ENCODE results near the gene SUSD2.
"Not testable (repeated sequence)": the region's sequence is repeated elsewhere in the genome, so short reads cannot be mapped to it uniquely, and the experiment has no call there.

The SUSD2 gene

DNA sequence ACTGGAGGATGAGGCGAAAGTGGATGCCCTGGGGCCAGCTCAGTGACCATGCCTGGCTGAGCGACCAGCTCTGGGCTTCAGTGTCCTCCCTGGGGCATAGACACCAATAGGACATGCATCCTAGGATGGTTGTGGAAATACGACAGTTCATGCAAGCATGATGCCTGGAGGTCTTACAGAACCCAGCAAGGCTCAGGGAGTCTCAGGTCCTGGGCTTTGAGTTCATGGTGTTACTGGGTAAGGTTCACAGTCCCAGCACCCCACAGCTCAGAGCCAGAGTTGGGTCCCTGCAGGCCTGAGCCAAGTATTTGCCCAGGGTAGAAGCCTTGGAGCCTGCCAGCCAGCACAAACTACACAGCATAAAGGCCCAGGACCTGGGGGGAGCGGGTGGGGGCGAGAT is 4.2 kb upstream of the SUSD2 start:
- no peak for DNase-seq

DNA sequence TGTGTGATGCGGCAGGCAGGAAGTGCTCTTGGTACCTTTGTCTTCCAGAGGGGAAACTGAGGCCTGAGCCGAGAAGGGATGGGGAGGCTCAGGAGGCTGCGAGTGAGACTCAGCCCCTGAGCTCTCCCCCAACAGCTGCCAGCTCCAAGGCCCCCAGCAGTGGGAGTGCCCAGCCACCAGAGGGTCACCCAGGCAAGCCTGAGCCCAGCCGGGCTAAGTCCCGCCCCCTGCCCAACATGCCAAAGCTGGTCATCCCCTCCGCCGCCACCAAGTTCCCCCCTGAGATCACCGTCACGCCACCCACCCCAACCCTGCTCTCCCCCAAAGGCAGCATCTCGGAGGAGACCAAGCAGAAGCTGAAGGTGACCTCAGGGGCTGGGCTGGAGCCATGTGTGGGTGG is 3.8 kb upstream of the SUSD2 start:
- DNase-seq = no peak

DNA sequence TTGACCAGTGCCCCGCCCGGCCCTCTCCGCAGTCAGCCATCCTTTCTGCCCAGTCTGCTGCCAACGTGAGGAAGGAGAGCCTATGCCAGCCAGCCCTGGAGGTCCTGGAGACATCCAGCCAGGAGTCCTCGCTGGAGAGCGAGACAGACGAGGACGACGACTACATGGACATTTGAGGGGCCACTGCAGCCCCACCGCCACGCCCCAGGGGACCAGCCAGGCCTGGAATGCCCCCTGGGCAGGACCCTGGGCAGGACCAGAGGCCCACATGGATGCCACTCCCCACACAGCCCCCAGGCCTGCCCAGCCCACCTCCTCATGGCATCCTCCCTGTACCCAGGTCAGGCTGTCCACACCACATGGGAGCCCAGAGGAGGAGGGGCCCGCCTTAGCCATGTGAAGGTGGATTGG is 3.3 kb upstream of the SUSD2 start:
- no peak for DNase-seq

DNA sequence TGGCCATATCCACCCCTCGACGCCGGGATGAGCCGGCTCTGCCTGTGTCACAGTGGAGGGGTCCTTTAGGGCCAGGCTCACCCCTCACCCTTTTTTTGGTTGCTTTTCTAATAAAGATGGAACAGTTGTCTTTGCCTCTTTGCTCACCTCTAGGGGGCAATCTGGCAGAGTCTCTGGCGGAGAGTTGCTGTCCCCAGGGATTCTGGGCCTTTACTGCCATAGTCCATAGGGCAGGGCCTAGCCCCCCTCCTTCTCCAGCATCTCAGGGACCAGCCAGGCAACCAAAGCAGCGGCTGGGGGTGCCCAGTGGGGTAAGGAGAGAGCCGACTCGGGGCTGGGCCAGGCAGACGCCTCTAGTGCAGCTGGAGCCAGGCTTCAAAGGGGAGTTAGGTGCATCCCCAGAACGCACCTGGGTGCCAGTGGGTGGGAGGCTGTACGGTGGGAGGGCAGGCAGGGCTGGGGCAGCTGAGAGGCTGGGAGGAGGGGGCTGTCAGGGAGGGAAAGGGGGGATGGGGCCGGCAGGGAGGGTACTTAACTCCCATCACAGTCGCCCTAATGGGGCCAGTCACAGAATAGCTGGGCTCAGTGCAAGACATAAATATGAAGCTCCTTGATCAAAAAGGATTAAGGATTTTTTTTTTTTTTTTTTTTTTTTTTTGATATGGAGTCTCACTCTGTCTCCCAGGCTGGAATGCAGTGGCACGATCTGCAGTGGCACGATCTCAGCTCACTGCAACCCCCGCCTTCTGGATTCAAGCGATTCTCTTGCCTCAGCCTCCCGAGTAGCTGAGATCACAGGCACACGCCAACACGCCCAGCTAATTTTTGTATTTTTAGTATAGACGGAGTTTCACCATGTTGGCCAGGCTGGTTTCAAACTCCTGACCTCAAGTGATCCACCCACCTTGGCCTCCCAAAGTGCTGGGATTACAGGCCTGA is 2.5 kb upstream of the SUSD2 start:
- no peak for DNase-seq

DNA sequence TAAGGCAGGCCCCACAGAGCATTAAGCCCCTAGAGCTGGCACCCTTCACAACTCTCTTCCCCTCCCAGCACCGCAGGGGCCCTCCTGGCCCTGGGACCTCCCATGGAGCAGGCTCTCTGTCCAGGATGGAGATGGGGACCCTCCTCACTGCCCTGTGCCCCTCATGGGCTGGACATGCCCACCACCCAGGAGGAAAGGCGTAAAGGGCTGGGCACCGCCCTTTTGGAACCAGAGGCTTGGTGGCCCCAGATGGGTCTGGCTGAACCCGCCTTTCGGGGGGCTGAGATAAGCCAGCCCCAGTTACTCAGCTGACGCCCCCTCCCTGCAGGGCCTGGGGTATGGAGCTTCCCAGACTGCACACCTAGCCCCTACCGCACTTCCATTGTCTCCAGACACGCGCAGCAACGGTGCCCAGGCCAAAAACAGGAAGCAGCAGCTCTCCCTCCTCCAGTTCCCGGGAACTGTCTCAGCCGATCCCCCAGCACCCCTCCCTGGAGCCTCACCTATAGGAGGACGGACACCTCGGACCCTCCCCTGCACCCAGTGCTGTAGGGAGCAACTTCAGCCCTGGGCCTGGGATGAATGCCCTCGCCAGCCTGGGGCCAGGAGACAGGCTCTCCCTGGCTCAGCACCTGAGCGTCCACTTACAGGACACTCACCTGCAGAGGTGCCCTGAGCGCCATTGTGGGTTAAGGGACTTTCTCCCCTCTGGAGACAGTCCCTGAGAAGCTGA is 1.6 kb upstream of the SUSD2 start:
- DNase-seq = no peak

DNA sequence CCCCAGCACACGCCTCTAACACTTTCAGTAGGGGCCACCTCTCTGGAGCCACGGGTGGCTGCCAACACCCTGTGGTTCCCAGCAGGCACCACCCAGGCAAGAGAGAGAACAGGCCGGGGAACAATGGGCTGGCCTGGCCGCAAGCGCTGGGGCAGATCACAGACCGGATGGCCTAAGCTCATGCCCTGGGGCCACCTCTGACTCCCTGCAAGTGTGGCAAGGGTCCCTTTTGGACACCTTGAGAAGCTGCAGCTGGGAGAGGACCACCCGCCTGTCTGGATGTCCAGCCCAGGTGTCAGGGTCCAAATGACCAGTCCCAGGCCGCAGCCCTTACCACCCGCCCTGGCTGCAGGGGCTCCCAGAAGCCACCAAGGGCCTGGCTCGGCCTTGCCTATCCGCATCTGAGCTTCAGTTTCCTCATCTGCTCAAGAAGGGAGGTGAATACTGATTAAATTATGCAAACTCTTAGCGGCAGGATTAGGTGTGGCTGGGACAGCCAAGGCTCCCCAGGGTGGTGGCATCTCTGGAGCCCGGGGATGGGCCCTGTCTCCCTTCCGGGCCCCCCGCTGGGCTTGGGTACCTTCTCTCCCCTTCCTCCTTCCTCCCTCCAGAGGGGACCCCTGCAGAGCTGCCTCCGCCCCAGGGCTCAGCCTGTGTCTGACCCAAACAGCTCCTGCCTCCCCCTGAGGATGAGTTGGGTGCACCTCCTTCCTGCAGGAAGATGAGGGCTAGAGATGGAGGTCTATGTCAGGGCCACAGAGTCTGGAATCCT is 785 bp upstream of the SUSD2 start:
- DNase-seq = no peak

DNA sequence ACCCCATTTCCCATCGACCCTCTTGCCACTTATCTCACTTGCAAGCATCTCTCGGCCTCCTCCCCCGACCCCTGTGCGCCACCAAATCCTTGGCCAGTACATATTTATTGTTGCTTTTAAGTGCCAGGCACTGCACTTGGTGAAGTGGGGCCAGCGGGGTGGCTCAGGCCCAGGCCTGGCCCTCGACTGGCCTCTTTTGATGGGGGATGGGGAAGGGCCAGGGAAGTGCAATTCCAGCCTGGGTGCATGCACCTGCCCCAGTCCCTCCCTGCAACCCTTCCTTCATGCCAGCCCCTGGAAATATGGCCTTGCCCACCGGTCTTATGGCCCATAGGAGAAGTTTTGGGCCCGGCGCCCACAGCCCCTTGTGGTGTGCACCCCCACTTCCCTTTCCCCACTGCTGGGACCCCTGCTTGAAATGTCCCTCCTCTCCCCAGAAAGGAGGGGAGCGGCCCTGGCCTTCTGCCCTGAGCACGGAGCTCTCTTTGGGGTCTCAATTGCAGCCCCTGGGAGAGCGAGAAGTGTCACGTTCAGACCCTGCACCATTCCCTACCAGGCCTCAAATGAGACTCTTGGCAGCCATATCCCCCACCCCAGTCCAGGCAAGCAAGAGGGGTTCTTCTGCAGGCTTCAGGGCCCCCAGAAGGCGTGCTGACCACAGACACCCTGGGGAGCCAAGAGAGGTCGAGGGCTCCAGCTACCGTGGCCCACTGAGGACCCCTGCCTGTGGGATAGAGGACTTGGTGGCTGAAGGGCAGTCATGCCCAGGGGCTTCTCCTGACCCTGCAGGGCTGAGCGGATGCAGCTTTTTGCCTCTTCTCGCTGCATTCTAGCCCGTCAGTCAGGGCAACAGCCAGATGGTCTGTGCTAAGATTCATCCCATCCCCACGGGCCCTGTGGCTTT is 961 bp downstream of the SUSD2 start:
- DNase-seq = no peak

DNA sequence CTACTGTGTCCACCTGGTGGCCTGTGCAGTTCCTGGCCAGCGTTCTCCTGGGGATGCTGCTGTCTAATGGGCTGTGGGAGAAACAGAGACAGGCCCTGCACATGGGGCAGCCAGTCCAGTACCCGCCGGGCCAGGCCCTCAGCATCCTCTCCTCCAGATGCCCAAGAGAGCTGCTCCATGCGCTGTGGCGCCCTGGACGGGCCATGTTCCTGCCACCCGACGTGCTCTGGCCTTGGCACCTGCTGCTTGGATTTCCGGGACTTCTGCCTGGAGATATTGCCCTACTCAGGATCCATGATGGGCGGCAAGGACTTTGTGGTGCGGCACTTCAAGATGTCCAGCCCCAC is 1.6 kb downstream of the SUSD2 start:
- not testable (repeated sequence) for DNase-seq

DNA sequence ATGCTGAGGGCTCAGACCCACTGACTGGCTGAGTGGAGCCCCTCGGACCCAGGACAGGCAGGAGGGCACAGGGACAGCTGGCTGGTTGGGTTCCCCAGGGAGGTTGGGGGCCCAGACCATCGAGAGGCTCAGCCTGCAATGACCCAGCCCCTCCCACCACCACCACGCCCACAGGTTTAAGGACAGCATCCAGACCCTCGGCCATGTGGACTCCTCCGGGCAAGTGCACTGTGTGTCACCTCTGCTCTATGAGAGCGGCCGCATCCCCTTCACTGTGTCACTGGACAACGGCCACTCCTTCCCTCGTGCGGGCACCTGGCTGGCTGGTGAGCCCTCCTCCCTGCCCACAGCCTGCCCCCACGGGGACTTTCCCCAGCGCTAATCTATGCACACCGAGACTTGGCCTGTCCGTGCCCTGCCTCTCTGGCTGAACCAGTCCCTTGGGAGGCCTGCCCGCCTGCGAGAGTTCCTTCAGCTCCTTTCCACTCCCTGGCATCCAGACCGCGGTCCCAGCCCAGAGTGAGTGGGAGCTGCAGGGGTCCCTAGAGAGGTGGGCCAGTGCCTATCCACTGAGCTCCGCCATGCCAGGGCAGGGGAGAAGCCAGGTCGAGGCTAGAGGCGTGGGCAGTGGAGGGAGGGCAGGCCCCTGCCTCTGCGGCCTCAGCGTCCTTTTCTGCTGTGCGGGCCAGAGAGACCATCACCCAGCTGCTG is 2.2 kb downstream of the SUSD2 start:
- no peak for DNase-seq

DNA sequence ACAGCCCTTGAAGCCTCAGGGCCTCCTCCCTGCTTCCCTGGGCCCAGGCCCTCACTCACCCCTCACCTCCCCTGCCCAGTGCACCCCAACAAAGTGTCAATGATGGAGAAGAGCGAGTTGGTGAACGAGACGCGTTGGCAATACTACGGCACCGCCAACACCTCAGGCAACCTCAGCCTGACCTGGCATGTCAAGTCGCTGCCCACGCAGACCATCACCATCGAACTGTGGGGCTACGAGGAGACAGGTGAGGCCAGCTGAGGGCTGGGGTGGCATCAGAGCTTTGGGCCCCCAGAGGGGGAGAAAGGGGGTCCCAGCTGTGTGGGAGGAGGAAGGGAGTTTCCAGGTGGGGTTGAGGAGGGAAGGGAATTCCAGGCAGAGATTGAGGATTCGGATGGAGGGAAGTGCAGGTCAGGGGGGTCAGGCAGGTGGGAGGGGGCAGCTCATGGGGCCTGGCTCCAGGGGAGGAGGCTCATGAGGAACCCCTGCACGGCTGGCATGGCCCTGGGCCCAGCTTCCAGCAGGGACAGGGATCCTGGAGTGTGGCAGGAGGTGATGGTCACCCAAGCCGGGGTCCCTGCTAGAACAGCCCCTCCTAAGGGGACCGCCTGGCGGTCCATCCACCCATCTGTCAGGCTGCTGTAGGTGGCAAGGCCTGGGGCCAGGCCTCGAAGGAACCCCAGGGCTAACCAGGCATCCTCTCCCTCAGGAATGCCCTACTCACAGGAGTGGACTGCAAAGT is 2.9 kb downstream of the SUSD2 start:
- no peak for DNase-seq

DNA sequence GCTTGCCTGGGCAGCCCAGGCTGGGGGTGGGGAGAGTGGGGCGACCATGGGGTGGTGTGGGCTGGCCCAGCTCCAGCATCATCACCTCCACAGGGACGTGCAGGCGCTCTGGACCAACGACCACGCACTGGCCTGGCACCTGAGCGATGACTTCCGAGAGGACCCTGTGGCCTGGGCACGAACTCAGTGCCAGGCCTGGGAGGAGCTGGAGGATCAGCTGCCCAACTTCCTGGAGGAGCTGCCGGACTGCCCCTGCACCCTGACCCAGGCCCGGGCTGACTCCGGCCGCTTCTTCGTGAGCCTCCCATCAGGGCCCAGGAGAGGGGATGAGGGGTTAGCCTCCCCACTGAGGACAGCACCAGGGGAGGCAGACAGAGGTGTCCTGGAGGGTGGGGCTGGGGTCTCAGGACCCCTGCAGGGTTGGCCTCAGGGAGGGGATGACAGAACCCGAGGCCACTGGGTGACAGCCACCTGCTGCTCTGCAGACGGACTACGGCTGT is 3.8 kb downstream of the SUSD2 start:
- no peak for DNase-seq

DNA sequence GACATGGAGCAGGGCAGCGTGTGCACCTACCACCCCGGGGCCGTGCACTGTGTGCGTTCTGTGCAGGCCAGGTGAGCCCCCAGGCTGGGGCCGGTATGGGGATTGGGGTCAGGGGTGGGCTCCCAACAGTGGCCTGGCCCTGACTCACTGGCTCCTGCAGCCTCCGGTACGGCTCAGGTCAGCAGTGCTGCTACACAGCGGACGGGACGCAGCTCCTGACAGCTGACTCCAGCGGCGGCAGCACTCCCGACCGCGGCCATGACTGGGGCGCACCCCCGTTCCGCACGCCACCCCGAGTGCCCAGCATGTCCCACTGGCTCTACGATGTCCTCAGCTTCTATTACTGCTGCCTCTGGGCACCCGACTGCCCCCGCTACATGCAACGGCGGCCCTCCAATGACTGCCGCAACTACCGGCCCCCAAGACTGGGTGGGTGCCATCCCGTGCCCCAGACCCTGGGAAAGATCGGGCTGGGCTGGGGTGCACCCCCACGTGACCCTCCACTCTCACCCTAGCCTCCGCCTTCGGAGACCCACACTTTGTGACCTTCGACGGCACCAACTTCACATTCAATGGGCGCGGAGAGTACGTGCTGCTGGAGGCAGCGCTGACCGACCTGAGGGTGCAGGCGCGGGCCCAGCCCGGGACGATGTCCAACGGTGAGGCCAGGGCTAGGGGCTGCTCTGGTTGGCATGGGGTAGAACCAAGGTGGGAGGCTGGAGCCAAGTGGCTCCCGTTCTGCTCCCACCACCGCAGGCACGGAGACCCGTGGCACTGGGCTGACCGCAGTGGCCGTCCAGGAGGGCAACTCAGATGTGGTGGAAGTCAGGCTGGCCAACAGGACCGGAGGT is 4.4 kb downstream of the SUSD2 start:
- DNase-seq = no peak

DNA sequence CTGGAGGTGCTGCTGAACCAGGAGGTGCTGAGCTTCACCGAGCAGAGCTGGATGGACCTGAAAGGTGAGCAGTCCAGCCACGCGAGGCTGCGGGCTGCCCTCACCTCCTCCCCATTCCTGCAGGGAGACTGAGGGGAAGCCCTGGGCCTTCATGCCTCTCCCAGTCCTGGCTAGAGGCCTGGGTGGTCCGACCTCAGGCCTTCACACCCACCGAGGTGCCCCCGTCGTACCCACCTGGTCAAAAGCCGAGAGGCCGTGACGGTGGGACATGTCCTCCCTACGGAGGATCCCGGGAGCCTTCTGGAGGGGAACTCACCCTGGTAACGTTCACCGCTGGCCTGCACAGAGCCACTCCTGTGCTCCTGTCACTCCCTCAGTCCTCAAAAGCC is 5.1 kb downstream of the SUSD2 start:
- no peak for DNase-seq

DNA sequence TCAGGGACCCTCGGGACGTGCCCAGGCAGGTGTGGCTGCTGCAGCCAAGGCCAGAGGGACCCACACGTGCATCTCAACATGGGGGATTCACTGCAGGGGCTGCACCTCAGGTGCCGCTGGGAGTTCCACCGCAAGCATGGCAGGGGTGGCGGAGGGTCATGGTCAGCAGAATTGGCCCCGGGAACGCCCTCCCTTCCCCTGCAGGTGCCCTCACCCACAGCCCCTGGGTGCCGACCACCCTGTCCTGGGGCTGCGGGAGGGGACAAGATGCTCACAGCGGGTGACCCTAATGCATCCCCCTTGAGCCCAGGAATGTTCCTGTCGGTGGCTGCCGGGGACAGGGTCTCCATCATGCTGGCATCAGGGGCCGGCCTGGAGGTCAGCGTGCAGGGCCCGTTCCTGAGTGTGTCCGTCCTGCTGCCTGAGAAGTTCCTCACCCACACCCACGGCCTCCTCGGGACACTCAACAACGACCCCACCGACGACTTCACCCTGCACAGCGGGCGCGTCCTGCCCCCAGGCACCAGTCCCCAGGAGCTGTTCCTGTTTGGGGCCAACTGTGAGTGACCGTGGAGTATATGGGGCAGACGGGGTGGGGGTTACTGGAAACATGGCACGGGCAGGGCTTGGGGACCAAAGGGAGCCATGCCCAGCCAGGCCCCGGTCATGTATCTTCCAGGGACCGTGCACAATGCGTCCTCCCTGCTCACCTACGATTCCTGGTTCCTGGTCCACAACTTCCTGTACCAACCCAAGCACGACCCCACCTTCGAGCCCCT is 5.8 kb downstream of the SUSD2 start:
- DNase-seq = no peak

DNA sequence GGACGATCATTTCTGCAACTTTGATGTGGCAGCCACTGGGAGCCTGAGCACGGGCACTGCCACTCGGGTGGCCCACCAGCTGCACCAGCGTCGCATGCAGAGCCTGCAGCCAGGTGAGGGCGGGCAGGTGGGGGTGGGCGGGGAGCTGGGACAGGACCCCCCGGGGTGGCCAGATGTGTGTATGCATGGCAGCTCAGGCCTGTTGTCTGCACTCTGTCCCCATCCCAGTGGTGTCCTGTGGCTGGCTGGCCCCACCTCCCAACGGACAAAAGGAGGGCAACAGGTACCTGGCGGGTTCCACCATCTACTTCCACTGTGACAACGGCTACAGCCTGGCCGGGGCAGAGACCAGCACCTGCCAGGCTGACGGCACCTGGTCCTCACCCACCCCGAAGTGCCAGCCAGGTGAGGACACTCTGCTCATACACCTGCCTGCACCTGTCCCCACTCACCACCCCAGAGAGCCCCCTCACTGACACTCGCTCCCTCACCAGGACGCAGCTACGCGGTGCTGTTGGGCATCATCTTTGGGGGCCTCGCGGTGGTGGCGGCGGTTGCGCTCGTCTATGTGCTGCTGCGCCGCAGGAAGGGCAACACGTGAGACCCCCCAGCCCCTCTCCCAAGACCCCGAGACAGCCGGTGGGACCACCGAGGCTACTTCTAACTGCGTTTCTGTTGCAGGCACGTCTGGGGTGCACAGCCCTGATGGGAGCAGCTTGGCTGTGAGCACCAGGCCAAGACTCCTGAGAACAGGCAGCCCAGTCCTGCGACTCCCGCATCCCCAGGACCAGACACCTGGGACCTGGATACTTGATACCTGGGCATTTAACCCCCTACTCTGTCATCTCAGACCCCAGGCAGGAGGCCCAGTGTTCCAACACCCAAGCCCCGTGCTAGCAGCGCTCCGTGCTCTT is 6.7 kb downstream of the SUSD2 start:
- DNase-seq = no peak

DNA sequence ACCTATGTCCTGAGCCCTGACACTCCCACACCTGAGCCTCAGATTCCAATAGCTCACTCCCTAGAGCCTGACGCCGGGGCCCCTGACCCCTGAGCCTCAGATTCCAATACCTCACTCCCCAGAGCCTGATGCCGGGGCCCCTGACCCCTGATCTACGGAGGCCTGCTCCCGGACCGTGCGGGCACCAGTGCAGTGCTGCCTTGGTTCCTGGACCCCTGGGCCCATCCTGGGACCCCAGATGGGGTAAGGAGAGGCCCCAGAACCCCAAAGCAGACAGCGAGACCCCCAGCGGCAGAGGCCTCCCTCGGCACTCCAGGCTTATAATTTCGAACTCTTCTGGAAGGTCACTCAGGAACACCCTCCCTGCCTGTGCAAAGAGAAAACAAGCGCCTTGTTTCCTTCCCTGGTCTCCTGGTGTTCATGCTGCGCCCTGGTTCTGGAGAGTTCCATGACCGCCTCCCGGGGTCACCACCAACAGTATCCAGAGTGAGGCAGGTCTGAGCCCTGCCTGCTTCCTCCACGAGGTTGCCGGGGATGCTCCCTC is 7.5 kb downstream of the SUSD2 start:
- DNase-seq = no peak
